HG02981 (cell line): ENCODE measurements around the gene STAT5A.
"Not testable (repeated sequence)": the region's sequence is repeated elsewhere in the genome, so short reads cannot be mapped to it uniquely, and the experiment has no call there.

Source experiments
- ATAC-seq: cut with Tn5 transposase; IDR thresholded peaks from one replicate; pipeline ENCODE4 v1.9.1; 2021; ENCODE audit warnings: mild to moderate bottlenecking, moderate library complexity; ENCODE audit not compliant: unreplicated experiment

Gene STAT5A

DNA sequence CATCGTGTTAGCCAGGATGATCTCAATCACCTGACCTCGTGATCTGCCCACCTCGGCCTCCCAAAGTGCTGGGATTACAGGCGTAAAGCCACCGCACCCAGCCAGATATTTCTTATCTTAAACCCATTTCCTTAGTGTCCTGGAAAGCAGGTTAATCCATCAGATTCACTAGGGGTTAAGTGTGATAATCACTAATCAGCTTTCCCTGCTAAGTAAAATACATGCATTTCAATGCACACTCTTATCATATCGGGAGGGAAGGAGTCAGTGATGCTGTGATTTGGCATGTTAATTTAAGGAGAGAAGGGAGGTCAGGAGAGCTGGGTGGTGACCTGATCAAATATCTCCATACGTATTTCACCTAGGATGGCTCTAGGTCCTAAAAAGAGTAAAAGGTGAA lies 70.8 kb downstream of the STAT5A start:
- ATAC-seq, result no peak

DNA sequence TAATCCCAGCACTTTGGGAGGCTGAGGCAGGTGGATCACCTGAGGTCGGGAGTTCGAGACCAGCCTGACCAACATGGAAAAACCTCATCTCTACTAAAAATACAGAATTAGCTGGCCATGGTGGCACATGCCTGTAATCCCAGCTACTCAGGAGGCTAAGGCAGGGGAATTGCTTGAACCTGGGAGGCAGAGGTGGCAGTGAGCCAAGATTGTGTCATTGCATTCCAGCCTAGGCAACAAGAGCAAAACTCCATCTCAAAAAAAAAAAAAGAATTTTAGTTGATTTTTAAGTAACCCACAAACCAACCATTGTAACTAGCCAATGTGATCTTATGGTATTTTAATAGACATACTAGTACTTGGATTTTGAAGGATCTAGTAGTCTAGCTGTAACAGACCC lies 72.1 kb downstream of the STAT5A start:
- not testable (repeated sequence) for ATAC-seq
